ENCODE data around the gene ZNF837.
"Not testable (repeated sequence)": the region's sequence is repeated elsewhere in the genome, so short reads cannot be mapped to it uniquely, and the experiment has no call there.

ZNF837 gene

GRCh38 chr19:58350001-58350861, 30.6 kb downstream of the ZNF837 start:
- no peak for DNase-seq

GRCh38 chr19:58349590-58349989, 31.2 kb downstream of the ZNF837 start:
- DNase-seq, result no peak

GRCh38 chr19:58348080-58348479, 32.8 kb downstream of the ZNF837 start:
- not testable (repeated sequence) for DNase-seq

GRCh38 chr19:58346961-58347929, 33.6 kb downstream of the ZNF837 start:
- DNase-seq, result peak; percentile 75

GRCh38 chr19:58345558-58345957, 35.3 kb downstream of the ZNF837 start:
- no peak for DNase-seq

- DNase-seq, result no peak
Measured at GRCh38 chr19:58338825-58339558, 41.8 kb downstream of the ZNF837 start.

GRCh38 chr19:58338336-58338735, 42.5 kb downstream of the ZNF837 start:
- DNase-seq, result no peak

GRCh38 chr19:58336820-58337219, 44.0 kb downstream of the ZNF837 start:
- DNase-seq, result no peak

- no peak for DNase-seq
Measured at GRCh38 chr19:58336216-58336615, 44.6 kb downstream of the ZNF837 start.

- no peak for DNase-seq
Measured at GRCh38 chr19:58335630-58336029, 45.2 kb downstream of the ZNF837 start.

GRCh38 chr19:58334691-58335249, 46.1 kb downstream of the ZNF837 start:
- no peak for DNase-seq

GRCh38 chr19:58332697-58333096, 48.1 kb downstream of the ZNF837 start:
- no peak for DNase-seq

- peak; percentile 9 for DNase-seq
Measured at GRCh38 chr19:58330458-58330857, 50.4 kb downstream of the ZNF837 start.

GRCh38 chr19:58328999-58329398, 51.8 kb downstream of the ZNF837 start:
- no peak for DNase-seq

GRCh38 chr19:58326914-58327726, 53.7 kb downstream of the ZNF837 start, which contains the start of gene ZSCAN22:
ZSCAN22 (plus strand) TSS chr19:58326994; CDS start chr19:58334803, 7,809 bp downstream.
- peak; percentile 94 for DNase-seq

GRCh38 chr19:58326501-58326913, 54.3 kb downstream of the ZNF837 start:
- DNase-seq, result no peak

- no peak for DNase-seq
Measured at GRCh38 chr19:58325311-58326022, 55.4 kb downstream of the ZNF837 start.

GRCh38 chr19:58319241-58319640, 61.6 kb downstream of the ZNF837 start:
- no peak for DNase-seq

GRCh38 chr19:58318297-58318696, 62.5 kb downstream of the ZNF837 start:
- no peak for DNase-seq
